HG02884 (cell line): Measurements from ENCODE around the gene AHCYL1.

Source experiments
- ATAC-seq: cut with Tn5 transposase; IDR thresholded peaks from one replicate; pipeline ENCODE4 v1.9.1; 2021; ENCODE audit warnings: mild to moderate bottlenecking, moderate library complexity; ENCODE audit not compliant: unreplicated experiment

Gene AHCYL1

DNA sequence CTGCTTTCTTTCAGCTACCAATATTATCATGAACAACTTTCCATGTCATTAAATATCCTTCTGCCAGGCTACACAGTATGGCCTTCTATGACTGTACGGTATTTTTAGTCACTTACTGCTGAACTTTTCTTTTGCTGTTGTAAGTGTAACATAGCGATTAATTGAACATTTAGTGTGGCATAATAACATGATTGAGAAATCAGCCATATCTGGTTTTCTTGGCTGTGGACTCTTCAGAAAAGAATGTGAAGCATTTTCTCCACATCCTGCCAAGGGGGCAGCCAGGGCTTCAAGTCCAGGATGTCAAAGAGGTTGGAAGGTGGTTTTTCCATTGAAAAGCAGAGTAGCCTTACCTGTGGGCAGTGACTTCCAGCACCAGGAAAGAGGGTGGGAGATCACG, 8.8 kb upstream of the AHCYL1 start:
- ATAC-seq = no peak

GRCh38 chr1:109976762-109977161, 7.8 kb upstream of the AHCYL1 start:
- no peak for ATAC-seq

DNA sequence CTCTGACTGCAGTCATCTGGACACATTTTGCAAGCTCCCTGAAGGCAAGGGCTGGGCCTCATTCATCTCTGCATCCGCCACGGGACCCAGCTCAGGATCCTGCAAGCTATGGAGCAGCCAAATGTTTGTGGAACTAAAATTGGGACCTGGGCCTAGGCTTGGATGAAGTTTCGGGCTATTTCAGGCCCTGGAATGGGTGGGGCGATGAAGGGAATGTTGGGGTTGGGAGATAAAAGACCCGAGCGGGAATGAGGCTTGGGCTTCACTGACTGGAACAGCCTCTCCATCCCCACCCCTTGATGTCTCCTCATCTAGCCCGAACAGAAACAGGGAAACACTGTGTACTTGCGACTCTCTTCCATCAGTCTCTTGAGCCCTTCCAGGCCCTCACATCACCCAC, 7.3 kb upstream of the AHCYL1 start:
- ATAC-seq = no peak

DNA sequence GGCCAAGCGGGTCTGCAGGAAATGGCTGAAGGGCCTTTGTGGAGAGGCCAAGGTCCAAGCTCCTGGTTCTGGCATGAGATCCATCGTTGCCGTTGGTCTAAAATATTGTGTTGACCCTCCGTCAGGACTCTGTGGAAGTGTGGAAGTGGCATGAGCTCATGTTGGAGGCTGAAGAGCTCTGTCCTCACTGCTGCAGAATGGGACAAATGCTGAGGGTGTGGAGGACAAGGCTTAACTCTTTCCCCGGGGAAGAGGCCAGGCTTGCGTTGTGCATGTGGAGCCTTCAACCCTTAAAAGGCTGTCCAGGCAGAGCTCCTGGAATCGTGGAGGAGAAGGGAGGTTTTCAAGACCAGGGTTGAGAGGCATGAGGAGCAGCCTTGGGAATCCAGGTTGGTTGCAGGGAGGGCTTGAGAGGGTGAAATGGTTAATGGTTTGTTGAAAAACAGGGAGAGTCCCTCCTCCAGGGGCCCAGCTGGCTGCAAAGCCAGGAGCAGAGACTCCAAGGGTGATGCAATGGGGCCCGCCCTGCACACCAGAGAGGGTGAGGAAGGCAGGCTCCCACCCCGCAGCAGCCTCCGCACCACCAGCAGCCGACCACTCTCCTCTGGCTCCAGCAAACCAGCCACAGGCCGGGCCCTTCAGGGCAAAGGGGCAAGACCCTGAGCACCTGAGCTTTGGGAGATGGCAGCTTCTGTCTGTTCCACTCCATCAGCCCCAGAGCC, 6.7 kb upstream of the AHCYL1 start:
- ATAC-seq = no peak

GRCh38 chr1:109978761-109979488, 5.6 kb upstream of the AHCYL1 start:
- ATAC-seq = no peak

GRCh38 chr1:109979489-109980091, 5.0 kb upstream of the AHCYL1 start:
- ATAC-seq = no peak

- ATAC-seq = no peak
Measured at GRCh38 chr1:109980324-109981003, 4.1 kb upstream of the AHCYL1 start.

- no peak for ATAC-seq
Measured at GRCh38 chr1:109981004-109981335, 3.6 kb upstream of the AHCYL1 start.

- ATAC-seq = no peak
Measured at GRCh38 chr1:109983380-109984189, 980 bp upstream of the AHCYL1 start.

DNA sequence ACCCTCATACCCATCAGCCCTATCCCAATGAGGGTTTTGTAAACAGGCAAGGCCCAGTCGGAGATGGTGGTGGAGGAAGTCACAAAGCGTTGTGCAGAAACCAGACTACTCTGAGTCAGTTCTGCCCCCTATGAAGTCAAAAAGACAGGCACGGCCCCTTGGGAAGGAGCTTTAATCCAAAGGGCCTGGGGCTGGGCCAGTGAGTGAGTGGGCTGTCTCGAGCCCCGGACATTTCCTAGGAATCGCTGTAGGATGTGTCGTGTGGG, 442 bp upstream of the AHCYL1 start:
- no peak for ATAC-seq

- ATAC-seq = no peak
Measured at GRCh38 chr1:109985247-109986053, 885 bp downstream of the AHCYL1 start.

- no peak for ATAC-seq
Measured at GRCh38 chr1:109986054-109986444, 1.5 kb downstream of the AHCYL1 start.

DNA sequence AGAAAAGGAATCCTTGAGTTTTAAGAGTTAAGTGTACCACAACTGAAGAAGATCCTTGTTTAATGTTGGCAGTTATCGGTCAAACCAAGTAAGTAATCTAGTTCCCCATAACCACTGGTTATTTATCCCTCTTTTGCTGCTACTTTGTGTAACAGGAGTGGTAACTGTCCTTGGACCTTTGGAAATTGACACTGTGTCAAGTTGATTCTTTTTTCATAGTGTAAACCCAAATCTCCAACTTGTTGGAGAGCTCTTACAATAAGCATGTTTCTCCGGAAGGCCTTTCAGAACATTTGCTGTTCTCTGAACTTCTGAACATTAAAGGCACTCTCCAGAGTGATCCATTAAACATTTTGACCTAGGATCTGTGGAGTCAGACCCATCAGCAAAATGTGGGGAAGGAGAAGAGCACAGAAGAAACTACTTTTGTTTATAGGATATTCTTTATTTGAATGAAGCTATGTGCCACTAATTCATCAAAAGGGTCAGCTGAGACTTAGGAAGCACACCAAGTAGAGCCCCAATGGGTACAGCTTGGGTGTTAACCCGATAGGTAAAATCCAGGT, 3.9 kb downstream of the AHCYL1 start:
- no peak for ATAC-seq

- no peak for ATAC-seq
Measured at GRCh38 chr1:109989506-109990301, 5.1 kb downstream of the AHCYL1 start.

DNA sequence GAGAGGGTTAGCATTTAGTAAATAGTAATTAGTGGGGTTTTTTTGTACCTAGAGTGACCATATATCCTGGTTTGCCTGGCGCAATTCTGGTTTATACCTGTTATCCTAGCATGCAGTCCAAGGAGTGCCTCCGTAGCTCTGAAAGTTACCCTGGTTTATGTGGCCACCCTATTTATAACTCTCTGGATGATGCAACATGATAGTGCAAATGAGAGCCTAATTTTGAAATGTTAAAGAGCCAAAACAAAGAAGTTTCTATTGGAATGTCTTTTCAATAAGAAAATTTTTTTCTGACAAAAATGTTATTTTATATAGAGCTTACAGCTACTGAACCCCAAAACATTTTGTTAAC, 5.7 kb downstream of the AHCYL1 start:
- no peak for ATAC-seq

DNA sequence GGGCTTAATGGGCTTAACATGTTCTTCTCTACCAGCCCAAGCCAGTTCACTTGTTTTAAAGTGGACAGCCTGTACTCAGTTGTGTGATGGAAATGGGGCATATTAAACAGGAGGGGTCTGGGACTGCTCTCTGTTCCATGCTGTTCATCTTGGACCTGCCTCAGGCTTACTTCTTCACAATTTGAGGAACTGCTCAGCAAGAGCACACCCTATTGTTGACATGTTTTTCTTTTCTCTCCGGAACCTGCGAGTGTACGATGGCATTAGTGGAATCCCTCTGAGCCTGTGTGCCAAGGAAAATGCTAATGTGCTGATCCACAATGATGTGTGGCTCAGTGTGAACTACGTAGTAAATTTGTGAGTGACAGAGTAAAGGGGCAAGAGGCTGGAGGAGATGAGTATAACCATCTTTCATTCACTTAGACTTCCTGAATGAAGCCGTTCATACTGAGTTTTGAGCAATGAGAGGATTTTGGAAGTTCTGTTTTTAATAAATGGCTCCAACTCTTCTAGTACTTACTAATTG, 6.9 kb downstream of the AHCYL1 start:
- ATAC-seq = no peak

DNA sequence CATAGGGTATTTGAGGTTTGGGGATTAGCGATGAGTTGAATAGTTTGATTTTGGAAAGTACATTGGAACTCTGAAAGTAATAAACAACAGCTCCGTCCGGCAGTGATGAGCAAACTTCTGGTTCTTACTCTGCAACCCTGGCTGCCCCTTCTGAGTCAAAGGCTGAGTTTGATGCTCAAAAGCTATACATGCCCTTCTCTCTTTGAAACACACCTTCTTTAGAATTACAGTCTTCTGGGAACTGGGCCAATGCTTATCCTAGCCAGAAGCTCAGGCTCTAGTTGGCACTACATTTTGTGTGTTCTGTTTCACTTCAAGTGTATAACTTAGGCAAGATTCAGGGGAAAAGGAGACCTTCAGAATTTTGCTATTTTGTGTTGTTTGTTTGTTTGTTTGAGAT, 9.3 kb downstream of the AHCYL1 start:
- ATAC-seq = no peak

- no peak for ATAC-seq
Measured at GRCh38 chr1:109994654-109995053, 10.1 kb downstream of the AHCYL1 start.

- ATAC-seq = no peak
Measured at GRCh38 chr1:109995536-109995935, 11.0 kb downstream of the AHCYL1 start.
